GM12801 (cell line): Measurements from ENCODE around the gene DVL2.

Experiments
- TF ChIP-seq, protein P1 (sequence below): IDR thresholded peaks from one replicate; pipeline ENCODE4 v1.5.1; 2011; ENCODE audit warnings: control low read depth; ENCODE audit not compliant: insufficient read length; ENCODE audit errors: extremely low read depth

Gene DVL2

DNA sequence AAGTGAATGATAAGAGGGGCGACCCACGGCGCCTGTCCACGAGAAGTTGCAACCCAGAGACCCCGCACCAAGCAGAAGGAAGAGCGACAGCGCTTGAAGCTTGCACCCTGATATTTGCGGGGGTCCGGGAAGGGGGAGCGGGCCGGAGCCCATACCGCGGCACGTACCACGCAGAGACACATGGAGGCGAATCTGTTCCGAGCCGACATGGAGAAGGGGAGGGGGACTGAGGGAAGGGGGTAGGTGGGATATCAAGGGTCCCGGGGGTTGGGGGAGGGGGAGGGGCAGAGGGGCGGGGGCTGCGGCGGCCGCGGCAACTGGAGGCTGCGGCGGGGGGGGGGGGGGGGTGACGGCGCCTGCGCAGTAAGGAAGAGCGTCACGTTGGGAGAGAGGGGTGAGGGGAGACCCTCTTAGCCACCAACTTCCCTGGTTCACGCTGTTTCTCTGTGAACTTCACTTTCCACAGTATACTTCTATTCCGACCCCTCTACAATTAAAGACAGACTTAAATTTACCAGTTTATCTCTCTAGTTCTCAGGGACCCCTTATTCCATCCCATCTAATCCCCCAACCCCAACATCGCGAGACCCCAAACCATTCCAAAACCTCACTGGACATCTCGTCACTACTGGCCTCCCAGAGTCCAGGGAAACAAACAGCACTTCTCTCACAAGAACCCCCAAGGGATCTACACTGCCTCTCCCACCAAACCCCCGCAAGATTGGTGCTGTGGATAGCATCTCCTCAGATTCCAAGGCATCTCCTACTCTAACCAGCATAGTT, 22.6 kb downstream of the DVL2 start:
- TF ChIP-seq, protein P1, sequence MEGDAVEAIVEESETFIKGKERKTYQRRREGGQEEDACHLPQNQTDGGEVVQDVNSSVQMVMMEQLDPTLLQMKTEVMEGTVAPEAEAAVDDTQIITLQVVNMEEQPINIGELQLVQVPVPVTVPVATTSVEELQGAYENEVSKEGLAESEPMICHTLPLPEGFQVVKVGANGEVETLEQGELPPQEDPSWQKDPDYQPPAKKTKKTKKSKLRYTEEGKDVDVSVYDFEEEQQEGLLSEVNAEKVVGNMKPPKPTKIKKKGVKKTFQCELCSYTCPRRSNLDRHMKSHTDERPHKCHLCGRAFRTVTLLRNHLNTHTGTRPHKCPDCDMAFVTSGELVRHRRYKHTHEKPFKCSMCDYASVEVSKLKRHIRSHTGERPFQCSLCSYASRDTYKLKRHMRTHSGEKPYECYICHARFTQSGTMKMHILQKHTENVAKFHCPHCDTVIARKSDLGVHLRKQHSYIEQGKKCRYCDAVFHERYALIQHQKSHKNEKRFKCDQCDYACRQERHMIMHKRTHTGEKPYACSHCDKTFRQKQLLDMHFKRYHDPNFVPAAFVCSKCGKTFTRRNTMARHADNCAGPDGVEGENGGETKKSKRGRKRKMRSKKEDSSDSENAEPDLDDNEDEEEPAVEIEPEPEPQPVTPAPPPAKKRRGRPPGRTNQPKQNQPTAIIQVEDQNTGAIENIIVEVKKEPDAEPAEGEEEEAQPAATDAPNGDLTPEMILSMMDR, result no peak

DNA sequence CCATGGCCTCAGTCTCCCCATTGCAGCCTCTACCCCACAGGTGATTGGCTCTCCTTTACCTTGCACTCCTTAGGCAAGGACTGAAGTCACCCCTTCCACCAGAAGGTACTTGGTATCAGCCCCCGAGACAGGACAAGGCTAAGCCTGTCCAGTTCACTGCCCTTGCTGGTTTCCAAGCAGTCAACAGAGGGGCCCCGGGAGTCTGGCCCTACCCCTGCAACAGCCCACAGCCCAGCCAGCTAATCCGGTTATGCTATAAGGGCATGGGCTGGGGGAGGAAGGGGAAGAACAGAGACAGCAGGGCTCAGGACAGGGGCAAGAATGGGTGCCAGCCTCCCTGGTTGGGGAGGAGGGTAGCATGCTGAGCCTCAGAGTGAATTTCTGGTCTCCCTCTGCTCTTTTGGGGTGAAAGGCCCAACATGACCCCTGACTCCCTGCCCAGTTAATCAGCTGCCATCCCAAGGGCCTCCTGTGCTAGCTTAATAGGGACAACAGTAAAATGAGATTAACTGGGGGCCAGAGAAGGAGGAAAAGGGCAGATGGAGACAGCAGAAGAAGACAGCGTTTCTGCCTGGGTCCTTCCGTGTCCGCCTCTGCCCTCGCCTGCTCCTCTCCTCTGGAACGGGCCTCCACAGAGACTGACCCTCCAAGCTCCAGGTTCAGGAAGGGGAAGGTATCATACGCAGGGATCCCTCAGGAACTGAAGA, 25.4 kb downstream of the DVL2 start:
- TF ChIP-seq, protein P1, result no peak

DNA sequence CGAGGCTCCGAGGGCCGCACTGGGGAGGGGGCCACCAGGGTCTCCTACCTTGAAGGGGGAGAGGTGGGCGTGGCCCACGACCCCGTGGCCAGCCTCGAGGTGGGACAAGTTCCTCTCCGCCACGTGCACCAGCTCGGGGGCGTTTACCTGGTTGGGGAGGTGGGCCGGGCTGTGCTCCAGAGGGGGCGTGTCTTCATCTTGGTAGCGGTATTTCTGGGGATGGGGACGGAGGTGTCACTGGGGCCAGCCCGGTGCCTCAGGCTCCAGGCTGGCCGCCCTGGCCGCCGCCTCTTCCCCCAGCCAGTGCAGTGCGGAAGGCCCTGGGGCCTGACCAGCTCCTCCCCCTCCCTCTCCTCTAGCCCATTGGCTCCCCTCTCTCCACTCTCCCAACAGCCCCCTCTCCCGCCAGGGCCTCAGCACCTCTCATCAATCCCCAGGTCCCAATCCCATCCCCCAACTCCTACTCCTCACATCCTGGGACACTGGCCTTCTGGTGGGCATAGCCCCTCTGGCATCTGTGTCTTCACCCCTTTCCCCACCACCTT, 26.2 kb downstream of the DVL2 start:
- TF ChIP-seq, protein P1, result no peak

DNA sequence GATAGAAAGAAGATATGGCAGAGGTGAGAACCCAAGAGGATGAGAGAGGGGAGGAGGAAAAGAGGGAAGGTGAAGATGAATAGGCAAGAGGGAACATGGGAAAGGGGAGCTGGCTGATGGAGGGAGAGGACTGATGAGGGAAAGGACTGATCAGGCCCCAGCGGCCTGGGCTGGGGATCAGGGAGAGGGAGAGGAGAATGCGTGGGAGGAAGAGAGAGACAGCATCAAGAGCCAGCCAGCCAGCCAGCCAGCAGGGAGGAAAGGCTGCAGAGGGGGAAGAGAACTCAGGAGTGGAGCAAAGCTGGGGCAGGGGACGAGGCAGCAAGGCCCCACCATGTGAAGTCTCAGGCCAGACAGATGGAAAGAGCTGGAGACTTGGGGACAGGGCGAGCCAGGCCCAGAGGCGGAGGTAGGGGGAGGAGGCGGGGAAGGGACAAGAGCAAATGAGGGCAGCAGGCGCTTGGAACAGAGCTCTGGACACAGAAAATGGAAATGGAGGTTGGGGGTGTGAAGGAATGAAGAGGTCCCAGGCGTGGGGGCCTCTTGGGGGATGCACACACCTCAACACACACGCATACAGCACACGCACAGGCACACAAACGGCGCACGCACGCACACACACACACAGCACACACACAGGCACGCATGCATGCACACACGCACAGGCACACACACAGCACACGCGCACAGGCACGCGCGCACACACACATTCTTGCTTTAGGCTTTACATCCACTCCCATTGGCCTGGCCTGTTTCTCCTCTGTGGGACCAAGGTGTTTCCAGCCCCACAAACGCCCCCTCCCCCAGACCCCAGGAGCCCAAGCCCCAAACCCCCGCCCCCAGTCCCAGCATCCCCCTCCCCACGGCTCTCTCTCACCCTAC, 27.0 kb downstream of the DVL2 start:
- TF ChIP-seq, protein P1, result no peak

DNA sequence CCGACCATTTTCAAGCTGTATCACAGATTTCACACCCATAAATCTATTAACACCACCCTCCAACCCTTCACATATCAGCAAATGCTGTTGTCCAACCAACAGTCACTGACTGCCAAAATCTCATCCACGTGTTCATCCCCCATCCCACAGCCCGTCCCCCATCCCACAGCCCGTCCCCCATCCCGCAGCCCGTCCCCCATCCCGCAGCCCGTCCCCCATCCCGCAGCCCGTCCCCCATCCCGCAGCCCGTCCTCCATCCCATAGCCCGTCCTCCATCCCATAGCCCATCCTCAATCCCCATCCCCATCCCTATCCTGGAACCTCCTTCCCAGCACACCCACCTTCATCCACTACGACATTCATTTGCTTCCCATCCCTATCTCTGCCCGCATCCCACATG, 28.8 kb downstream of the DVL2 start:
- TF ChIP-seq, protein P1, result no peak

DNA sequence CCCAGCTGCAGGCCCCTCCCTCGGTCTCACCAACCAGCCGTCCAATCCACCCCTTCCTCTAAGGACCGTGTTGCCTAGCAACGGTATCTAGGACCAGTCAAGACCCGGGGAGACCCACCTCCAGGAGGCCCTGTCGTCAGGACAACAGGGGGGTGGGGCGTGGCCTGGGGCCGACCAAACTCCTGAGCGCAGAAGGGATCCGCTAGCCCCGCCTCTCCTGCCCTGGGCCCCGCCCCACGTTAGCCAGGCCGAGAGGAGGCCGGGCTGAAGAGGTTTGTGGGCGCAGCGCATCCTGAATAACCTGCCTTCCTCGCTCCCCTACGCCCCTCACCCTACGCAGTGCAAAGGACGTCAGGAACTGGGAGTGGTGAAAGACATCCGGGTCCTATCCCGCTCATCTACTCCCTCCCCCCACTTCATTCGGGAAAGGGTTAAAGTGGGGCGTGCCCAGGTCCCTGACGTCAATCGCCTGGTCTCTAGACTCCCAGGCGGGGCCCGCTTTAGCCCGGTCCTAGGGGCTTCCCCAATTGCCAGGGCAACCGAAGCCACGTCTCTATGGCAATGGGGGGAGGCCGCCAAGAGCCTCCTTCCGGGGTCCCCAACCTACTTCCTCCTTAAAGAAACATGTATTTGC, 29.4 kb downstream of the DVL2 start:
- TF ChIP-seq, protein P1, result no peak
